DOHH2 (cell line): ENCODE measurements around the gene RAB11B.

ENCODE experiments used
- EZH2phosphoT487 ChIP-seq: fragments of 200-600 bp; sonication (generic); IDR thresholded peaks from 2 replicates; pipeline ENCODE4 v1.6.1; 2017; ENCODE audit warnings: borderline replicate concordance, mild to moderate bottlenecking, antibody characterized with exemption, low read length, moderate library complexity, mixed read lengths
- TF ChIP-seq, protein P1 (sequence below): fragments of 200-600 bp; sonication (generic); IDR thresholded peaks from one replicate; pipeline ENCODE4 v1.5.1; 2014; ENCODE audit warnings: antibody characterized with exemption, mild to moderate bottlenecking, low read depth, low read length; ENCODE audit not compliant: poor library complexity, severe bottlenecking

DNA sequence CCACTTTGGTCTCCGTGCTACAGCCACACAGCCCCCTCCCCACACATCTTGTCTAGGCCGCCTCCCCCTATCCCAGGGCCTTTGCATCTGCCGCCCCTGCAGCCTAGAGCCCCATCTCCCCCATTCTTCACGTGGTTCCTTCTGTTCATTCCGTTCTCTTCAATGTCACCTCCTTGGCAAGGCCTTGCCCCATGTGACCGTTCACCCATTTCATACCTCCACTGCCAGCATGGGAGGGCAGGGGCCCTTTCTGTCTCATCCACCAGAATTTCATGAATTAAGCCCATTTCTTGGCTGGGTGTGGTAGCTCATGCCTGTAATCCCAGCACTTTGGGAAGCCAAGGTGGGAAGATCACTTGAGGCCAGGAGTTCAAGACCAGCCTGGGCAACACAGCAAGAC lies 38.9 kb downstream of the RAB11B start:
- TF ChIP-seq, protein P1, sequence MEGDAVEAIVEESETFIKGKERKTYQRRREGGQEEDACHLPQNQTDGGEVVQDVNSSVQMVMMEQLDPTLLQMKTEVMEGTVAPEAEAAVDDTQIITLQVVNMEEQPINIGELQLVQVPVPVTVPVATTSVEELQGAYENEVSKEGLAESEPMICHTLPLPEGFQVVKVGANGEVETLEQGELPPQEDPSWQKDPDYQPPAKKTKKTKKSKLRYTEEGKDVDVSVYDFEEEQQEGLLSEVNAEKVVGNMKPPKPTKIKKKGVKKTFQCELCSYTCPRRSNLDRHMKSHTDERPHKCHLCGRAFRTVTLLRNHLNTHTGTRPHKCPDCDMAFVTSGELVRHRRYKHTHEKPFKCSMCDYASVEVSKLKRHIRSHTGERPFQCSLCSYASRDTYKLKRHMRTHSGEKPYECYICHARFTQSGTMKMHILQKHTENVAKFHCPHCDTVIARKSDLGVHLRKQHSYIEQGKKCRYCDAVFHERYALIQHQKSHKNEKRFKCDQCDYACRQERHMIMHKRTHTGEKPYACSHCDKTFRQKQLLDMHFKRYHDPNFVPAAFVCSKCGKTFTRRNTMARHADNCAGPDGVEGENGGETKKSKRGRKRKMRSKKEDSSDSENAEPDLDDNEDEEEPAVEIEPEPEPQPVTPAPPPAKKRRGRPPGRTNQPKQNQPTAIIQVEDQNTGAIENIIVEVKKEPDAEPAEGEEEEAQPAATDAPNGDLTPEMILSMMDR: no peak
- no peak for TF ChIP-seq EZH2phosphoT487
